ENCODE results near the gene HEXD.

The HEXD gene

GRCh38 chr17:82383411-82383810, 34.7 kb upstream of the HEXD start:
- Histone ChIP-seq H4K20me1 (ENCODE audit: control insufficient read depth, insufficient read depth, low read depth, low read length) (no peaks in the 10 kb centered on the region), H3K27ac (ENCODE audit: low read depth, low read length) (no peak overlapping the region), H3K9me3 (ENCODE audit: control insufficient read depth, insufficient read depth, low read length) (no peaks in the 10 kb centered on the region), H3K27me3 (ENCODE audit: control insufficient read depth, low read length) (no peaks in the 10 kb centered on the region), H3K4me3 (ENCODE audit: low read length) (no peak overlapping the region), H3K9me2 (replicated peaks; ENCODE audit: control insufficient read depth, low read length) (no peaks in the 10 kb centered on the region), H3K79me2 (ENCODE audit: control insufficient read depth, low read length) (no peaks in the 10 kb centered on the region), H3K4me1 (ENCODE audit: control insufficient read depth, low read length) (no peaks in the 10 kb centered on the region), H3F3A (ENCODE audit: control insufficient read depth, insufficient read depth) (no peaks in the 10 kb centered on the region), H3K4me2 (ENCODE audit: low read length) (no peak overlapping the region), H3K36me3 (ENCODE audit: control insufficient read depth, low read length) (no peaks in the 10 kb centered on the region)
- TF ChIP-seq CTCF (IDR thresholded peaks at IDR 0.05; ENCODE audit: low read depth, low read length, poor library complexity, severe bottlenecking) (no peak), EZH2phosphoT487 (IDR thresholded peaks at IDR 0.05; ENCODE audit: borderline replicate concordance, low read length) (no peak)

GRCh38 chr17:82384051-82384729, 34.0 kb upstream of the HEXD start:
- Histone ChIP-seq H3K27me3 (ENCODE audit: control insufficient read depth, low read length) (no peaks in the 10 kb centered on the region), H3K4me2 (ENCODE audit: low read length) (no peak overlapping the region)

GRCh38 chr17:82384730-82385481, 33.2 kb upstream of the HEXD start:
- TF ChIP-seq EZH2phosphoT487 (IDR thresholded peaks at IDR 0.05; ENCODE audit: borderline replicate concordance, low read length): no peak
- TF ChIP-seq CTCF (IDR thresholded peaks at IDR 0.05; ENCODE audit: low read depth, low read length, poor library complexity, severe bottlenecking): no peak
- no peaks in the 10 kb centered on the region for H4K20me1 ChIP-seq (ENCODE audit: control insufficient read depth, insufficient read depth, low read depth, low read length)
- no peaks in the 10 kb centered on the region for H3K79me2 ChIP-seq (ENCODE audit: control insufficient read depth, low read length)
- H3K9me2 ChIP-seq (replicated peaks; ENCODE audit: control insufficient read depth, low read length): no peaks in the 10 kb centered on the region
- H3K9me3 ChIP-seq (ENCODE audit: control insufficient read depth, insufficient read depth, low read length): no peaks in the 10 kb centered on the region
- H3K4me2 ChIP-seq (ENCODE audit: low read length): no peak overlapping the region
- H3F3A ChIP-seq (ENCODE audit: control insufficient read depth, insufficient read depth): no peaks in the 10 kb centered on the region
- H3K4me3 ChIP-seq (ENCODE audit: low read length): no peak overlapping the region
- H3K27ac ChIP-seq (ENCODE audit: low read depth, low read length): no peak overlapping the region
- no peaks in the 10 kb centered on the region for H3K27me3 ChIP-seq (ENCODE audit: control insufficient read depth, low read length)
- no peaks in the 10 kb centered on the region for H3K4me1 ChIP-seq (ENCODE audit: control insufficient read depth, low read length)
- no peaks in the 10 kb centered on the region for H3K36me3 ChIP-seq (ENCODE audit: control insufficient read depth, low read length)

More at GRCh38 chr17:82384051-82384729, 34.0 kb upstream of the HEXD start:
- Histone ChIP-seq H3K36me3 (ENCODE audit: control insufficient read depth, low read length) (no peaks in the 10 kb centered on the region), H3K79me2 (ENCODE audit: control insufficient read depth, low read length) (no peaks in the 10 kb centered on the region), H3F3A (ENCODE audit: control insufficient read depth, insufficient read depth) (no peaks in the 10 kb centered on the region), H3K9me3 (ENCODE audit: control insufficient read depth, insufficient read depth, low read length) (no peaks in the 10 kb centered on the region), H4K20me1 (ENCODE audit: control insufficient read depth, insufficient read depth, low read depth, low read length) (no peaks in the 10 kb centered on the region), H3K9me2 (replicated peaks; ENCODE audit: control insufficient read depth, low read length) (no peaks in the 10 kb centered on the region), H3K27ac (ENCODE audit: low read depth, low read length) (no peak overlapping the region), H3K4me1 (ENCODE audit: control insufficient read depth, low read length) (no peaks in the 10 kb centered on the region), H3K4me3 (ENCODE audit: low read length) (no peak overlapping the region)
- no peak for TF ChIP-seq EZH2phosphoT487 (IDR thresholded peaks at IDR 0.05; ENCODE audit: borderline replicate concordance, low read length)
- TF ChIP-seq CTCF (IDR thresholded peaks at IDR 0.05; ENCODE audit: low read depth, low read length, poor library complexity, severe bottlenecking): no peak
